Activated naive CD4-positive, alpha-beta T cell treated with anti-CD3 and anti-CD28 coated beads, Interleukin-2, amount 50 U/mL, for 24 hours (primary cell): ENCODE results near the gene RPSA.
A peak's percentile ranks its signal among the peaks of the same experiment; 100 is the strongest.
"Not testable (repeated sequence)": the region's sequence is repeated elsewhere in the genome, so short reads cannot be mapped to it uniquely, and the experiment has no call there.

Source experiments
- H3K27ac Mint-ChIP-seq: one replicate; pipeline ENCODE4 v1.8.0; 2021; ENCODE audit warnings: mild to moderate bottlenecking, mixed read lengths
- H3K27me3 Mint-ChIP-seq: one replicate; pipeline ENCODE4 v1.8.0; 2021; ENCODE audit warnings: mixed read lengths
- H3K36me3 Mint-ChIP-seq: one replicate; pipeline ENCODE4 v1.8.0; 2021; ENCODE audit warnings: mixed read lengths
- H3K4me1 Mint-ChIP-seq: one replicate; pipeline ENCODE4 v1.8.0; 2021; ENCODE audit warnings: mixed read lengths
- H3K4me3 Mint-ChIP-seq: one replicate; pipeline ENCODE4 v1.8.0; 2021; ENCODE audit warnings: mild to moderate bottlenecking, mixed read lengths
- H3K9me3 Mint-ChIP-seq: one replicate; pipeline ENCODE4 v1.8.0; 2021; ENCODE audit warnings: mixed read lengths

RPSA gene

GRCh38 chr3:39408493-39409372 lies 2.2 kb downstream of the RPSA start:
- no peaks in the 10 kb centered on the region for H3K9me3 Mint-ChIP-seq
- H3K4me1 Mint-ChIP-seq, result peaks cover 52% of the 10 kb centered on the region
- peak overlapping the region; percentile 93 for H3K4me3 Mint-ChIP-seq
- H3K27ac Mint-ChIP-seq, result peak overlapping the region; percentile 99
- H3K27me3 Mint-ChIP-seq, result no peaks in the 10 kb centered on the region
- H3K36me3 Mint-ChIP-seq, result peaks cover 45% of the 10 kb centered on the region

- peaks cover 52% of the 10 kb centered on the region for H3K4me1 Mint-ChIP-seq
- no peaks in the 10 kb centered on the region for H3K9me3 Mint-ChIP-seq
- peak overlapping the region; percentile 93 for H3K4me3 Mint-ChIP-seq
- H3K36me3 Mint-ChIP-seq, result peaks cover 46% of the 10 kb centered on the region
- peak overlapping the region; percentile 86 for H3K27ac Mint-ChIP-seq
- H3K27me3 Mint-ChIP-seq, result no peaks in the 10 kb centered on the region
These were observed 3.1 kb downstream of the RPSA start for GRCh38 chr3:39409514-39410136.

- Mint-ChIP-seq H3K36me3 (peaks cover 46% of the 10 kb centered on the region), H3K9me3 (no peaks in the 10 kb centered on the region), H3K27ac (peak overlapping the region; percentile 81), H3K4me3 (peak overlapping the region; percentile 67), H3K4me1 (peaks cover 52% of the 10 kb centered on the region), H3K27me3 (no peaks in the 10 kb centered on the region)
These were observed 4.4 kb downstream of the RPSA start for GRCh38 chr3:39410893-39411292.

DNA sequence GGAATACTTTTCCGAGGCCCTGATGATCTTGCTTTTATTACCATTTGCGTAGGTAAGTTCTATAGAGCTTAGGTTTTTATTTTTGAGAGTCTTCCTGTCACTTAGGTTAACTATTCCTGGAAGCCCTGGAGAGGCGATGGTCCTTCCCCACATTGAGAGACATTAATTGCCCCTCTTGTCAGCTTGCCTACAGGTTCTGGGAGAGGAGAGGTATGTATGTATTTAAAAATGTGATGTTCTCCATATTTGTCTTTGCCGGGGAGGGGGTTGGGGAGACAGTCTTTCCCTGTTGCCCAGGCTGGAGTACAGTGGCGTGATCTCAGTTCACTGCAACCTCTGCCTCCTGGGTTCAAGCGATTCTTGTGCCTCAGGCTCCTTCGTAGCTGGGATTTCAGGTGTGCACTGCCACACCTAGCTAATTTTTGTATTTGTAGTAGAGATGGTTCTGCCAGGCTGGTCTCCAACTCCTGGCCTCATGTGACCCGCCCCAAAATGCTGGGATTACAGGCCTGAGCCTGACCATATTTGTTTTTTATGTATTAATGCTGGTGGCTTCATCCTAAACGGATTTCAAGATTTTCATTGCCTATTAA lies 6.2 kb downstream of the RPSA start:
- peak overlapping the region; percentile 62 for H3K4me3 Mint-ChIP-seq
- peaks cover 45% of the 10 kb centered on the region for H3K4me1 Mint-ChIP-seq
- H3K27ac Mint-ChIP-seq, result peak overlapping the region; percentile 81
- H3K27me3 Mint-ChIP-seq, result no peaks in the 10 kb centered on the region
- no peaks in the 10 kb centered on the region for H3K9me3 Mint-ChIP-seq
- H3K36me3 Mint-ChIP-seq, result peaks cover 37% of the 10 kb centered on the region

DNA sequence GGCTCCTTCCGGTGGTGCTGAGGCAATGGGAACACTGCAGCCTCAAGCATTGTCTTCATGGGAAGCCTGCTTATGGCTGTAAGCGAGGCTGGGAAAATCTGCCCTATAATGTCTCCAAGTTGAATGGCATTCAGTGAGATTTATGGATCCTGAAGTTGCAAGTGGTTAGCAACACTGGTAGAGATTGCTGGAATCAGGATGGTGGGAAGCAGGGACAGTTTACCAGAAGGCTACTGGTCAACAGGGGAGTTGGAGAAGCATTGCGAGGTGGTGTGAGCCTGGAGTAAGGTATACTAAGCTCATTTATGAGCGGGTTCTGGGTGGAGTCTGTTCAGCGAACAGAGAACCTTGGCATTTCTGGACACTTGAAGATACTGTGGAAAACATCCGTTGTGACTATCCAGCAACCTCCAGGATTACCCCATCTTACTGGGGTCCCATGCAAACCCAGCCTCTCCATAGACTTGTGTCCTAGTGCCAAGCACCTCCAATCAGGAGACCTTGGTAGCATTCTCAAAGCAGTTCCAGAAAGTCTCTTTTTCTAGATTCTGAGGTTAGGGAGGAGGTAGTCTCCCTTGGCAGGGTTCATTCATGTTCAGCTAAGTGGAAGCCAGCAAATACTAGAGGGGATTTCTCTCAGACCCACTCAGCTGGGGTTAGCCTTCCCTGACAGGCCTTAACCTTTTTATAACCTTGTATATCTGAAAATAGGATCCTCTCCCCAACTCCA lies 7.3 kb downstream of the RPSA start:
- Mint-ChIP-seq H3K27ac (peak overlapping the region; percentile 81), H3K4me3 (peak overlapping the region; percentile 33), H3K27me3 (no peaks in the 10 kb centered on the region), H3K4me1 (peaks cover 39% of the 10 kb centered on the region), H3K36me3 (peaks cover 29% of the 10 kb centered on the region), H3K9me3 (no peaks in the 10 kb centered on the region)

GRCh38 chr3:39414421-39414907 lies 7.9 kb downstream of the RPSA start:
- Mint-ChIP-seq H3K9me3 (no peaks in the 10 kb centered on the region), H3K27ac (peak overlapping the region; percentile 81), H3K4me1 (peaks cover 34% of the 10 kb centered on the region), H3K27me3 (no peaks in the 10 kb centered on the region), H3K36me3 (peaks cover 26% of the 10 kb centered on the region), H3K4me3 (no peak overlapping the region)

- not testable (repeated sequence) for H3K9me3 Mint-ChIP-seq, H3K4me3 Mint-ChIP-seq, H3K27me3 Mint-ChIP-seq
- H3K4me1 Mint-ChIP-seq, result peaks cover 27% of the 10 kb centered on the region
- peaks cover 20% of the 10 kb centered on the region for H3K36me3 Mint-ChIP-seq
- H3K27ac Mint-ChIP-seq, result peak overlapping the region; percentile 81
These were observed 8.8 kb downstream of the RPSA start for GRCh38 chr3:39415302-39415701.

DNA sequence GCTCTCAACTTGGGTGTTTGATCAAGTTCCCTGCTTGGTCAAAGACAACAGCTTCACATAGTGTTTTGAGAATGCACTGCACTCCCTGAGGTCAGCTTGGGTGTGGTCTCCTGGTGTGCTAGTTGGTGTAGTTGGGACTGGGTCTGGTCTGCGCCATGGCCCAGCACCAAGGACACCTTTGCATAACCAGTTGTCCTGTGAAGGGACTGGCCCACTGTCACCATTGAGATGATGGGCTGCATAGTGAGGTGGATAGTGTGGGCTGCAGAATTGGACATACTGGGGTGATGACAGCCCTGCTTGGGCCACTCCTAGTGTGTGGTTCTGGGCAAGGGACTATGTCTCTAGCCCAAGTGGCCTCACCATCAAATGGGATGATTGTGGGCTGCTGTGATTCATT lies 9.5 kb downstream of the RPSA start:
- peak overlapping the region; percentile 2 for H3K4me3 Mint-ChIP-seq
- peaks cover 23% of the 10 kb centered on the region for H3K36me3 Mint-ChIP-seq
- H3K27me3 Mint-ChIP-seq, result no peaks in the 10 kb centered on the region
- H3K4me1 Mint-ChIP-seq, result peaks cover 24% of the 10 kb centered on the region
- H3K9me3 Mint-ChIP-seq, result no peaks in the 10 kb centered on the region
- peak overlapping the region; percentile 71 for H3K27ac Mint-ChIP-seq

- H3K36me3 Mint-ChIP-seq, result peaks cover 21% of the 10 kb centered on the region
- peaks cover 14% of the 10 kb centered on the region for H3K4me1 Mint-ChIP-seq
- not testable (repeated sequence) for H3K4me3 Mint-ChIP-seq, H3K27me3 Mint-ChIP-seq, H3K27ac Mint-ChIP-seq, H3K9me3 Mint-ChIP-seq
These were observed 10.5 kb downstream of the RPSA start for GRCh38 chr3:39416998-39417397.

DNA sequence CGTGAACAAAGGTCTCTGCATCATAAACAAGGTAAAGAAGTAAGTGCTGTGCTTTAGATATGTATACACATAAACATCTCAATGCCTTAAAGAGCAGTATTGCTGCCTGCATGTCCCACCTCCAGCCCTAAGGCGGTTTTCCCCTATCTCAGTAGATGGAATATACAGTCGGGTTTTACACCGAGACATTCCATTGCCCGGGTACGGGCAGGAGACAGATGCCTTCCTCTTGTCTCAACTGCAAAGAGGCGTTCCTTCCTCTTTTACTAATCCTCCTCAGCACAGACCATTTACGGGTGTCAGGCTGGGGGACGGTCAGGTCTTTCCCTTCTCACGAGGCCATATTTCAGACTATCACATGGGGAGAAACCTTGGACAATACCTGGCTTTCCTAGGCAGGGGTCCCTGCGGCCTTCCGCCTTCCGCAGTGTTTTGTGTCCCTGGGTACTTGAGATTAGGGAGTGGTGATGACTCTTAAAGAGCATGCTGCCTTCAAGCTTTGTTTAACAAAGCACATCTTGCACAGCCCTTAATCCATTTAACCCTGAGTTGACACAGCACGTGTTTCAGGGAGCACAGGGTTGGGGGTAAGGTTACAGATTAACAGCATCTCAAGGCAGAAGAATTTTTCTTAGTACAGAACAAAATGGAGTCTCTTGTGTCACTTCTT lies 12.2 kb downstream of the RPSA start:
- H3K27ac Mint-ChIP-seq, H3K9me3 Mint-ChIP-seq, H3K4me1 Mint-ChIP-seq, H3K4me3 Mint-ChIP-seq, H3K27me3 Mint-ChIP-seq: not testable (repeated sequence)
- H3K36me3 Mint-ChIP-seq, result peaks cover 14% of the 10 kb centered on the region

- H3K27me3 Mint-ChIP-seq, result no peaks in the 10 kb centered on the region
- peaks cover 5% of the 10 kb centered on the region for H3K4me1 Mint-ChIP-seq
- H3K4me3 Mint-ChIP-seq, result no peak overlapping the region
- no peak overlapping the region for H3K27ac Mint-ChIP-seq
- no peaks in the 10 kb centered on the region for H3K9me3 Mint-ChIP-seq
- peaks cover 13% of the 10 kb centered on the region for H3K36me3 Mint-ChIP-seq
These were observed 13.3 kb downstream of the RPSA start for GRCh38 chr3:39419742-39420315.

GRCh38 chr3:39420543-39420942 lies 14.0 kb downstream of the RPSA start:
- no peaks in the 10 kb centered on the region for H3K27me3 Mint-ChIP-seq
- H3K4me3 Mint-ChIP-seq, result no peak overlapping the region
- peaks cover 13% of the 10 kb centered on the region for H3K36me3 Mint-ChIP-seq
- no peaks in the 10 kb centered on the region for H3K9me3 Mint-ChIP-seq
- H3K4me1 Mint-ChIP-seq, result peaks cover 5% of the 10 kb centered on the region
- no peak overlapping the region for H3K27ac Mint-ChIP-seq

DNA sequence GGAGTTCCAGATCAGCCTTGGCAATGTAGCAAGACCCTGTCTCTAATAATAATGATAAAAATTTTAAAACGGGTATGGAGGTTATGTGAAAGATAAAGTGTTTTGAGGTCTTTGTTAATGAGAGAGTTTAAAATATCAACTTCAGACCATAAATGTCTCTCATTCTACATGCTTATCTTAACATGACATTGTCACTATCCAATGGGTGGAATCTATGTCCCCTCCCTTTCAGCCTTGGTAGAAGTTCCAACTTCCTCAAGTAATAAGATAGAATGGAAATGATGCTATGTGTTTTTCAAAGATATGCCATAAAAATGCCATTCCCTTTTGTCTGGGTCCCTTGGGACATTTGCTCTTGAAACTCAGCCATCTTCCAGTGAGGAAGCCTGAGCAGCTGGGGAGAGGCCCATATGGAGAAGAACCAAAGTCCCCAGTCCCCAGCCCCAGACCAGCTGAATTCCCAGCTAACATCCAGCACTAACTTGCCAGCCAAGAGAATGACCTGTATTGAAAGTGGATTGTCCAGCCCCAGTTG lies 17.0 kb downstream of the RPSA start:
- Mint-ChIP-seq H3K27me3 (no peaks in the 10 kb centered on the region), H3K4me3 (no peak overlapping the region), H3K36me3 (peaks cover 16% of the 10 kb centered on the region), H3K9me3 (no peaks in the 10 kb centered on the region), H3K27ac (no peak overlapping the region), H3K4me1 (no peaks in the 10 kb centered on the region)

GRCh38 chr3:39426312-39426711 lies 19.8 kb downstream of the RPSA start:
- H3K36me3 Mint-ChIP-seq, result peaks cover 9% of the 10 kb centered on the region
- no peak overlapping the region for H3K4me3 Mint-ChIP-seq
- no peak overlapping the region for H3K27ac Mint-ChIP-seq
- no peaks in the 10 kb centered on the region for H3K4me1 Mint-ChIP-seq
- H3K9me3 Mint-ChIP-seq, result no peaks in the 10 kb centered on the region
- H3K27me3 Mint-ChIP-seq, result peaks cover 4% of the 10 kb centered on the region
